Measurements from ENCODE around the gene TMEM150B. TPM values are rescaled to one million over a fixed set of nuclear protein-coding genes. Genes with fewer than 3 reads are reported as not detected.

TMEM150B gene
- total RNA-seq, 1 experiment from 2014 or later, result not detected

DNA sequence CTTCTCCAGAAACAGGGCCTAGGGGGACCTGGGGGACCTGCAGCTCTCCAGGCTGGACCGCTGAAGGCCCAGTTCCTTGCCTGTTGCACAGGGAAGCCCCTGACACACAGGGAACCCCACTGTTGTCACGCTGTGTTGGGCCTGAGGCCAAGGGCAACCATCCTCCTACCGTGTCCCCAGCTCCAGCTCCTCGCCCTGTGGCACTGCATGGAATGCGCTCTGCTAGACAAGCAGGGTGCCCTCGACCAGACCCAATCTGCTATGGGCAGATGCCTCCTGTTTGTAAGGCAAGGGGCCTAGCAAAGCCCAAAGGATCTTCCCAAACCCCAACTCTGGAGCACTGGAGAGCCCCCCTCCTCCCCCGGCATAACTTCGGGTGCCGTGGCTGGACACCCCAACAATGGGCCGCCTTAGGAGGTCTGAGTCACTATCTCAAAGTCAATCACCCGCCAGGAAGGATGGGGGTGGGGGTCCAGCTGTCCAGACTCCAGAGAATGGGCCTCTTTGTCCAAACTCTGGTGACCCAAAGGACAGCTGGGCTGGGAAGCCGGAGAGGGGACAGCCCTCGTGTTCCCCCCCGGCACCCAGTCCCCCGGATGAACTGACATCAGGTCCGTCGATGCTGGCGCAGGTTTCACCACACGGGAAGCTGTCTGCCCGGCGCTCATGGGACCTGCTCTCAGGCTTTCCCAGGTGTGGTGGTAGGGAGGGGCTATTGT lies 37.6 kb downstream of the TMEM150B start:
- POLR2A ChIA-PET (ENCODE audit: unreplicated experiment), result no interaction called here
- TF ChIP-seq, protein P1, sequence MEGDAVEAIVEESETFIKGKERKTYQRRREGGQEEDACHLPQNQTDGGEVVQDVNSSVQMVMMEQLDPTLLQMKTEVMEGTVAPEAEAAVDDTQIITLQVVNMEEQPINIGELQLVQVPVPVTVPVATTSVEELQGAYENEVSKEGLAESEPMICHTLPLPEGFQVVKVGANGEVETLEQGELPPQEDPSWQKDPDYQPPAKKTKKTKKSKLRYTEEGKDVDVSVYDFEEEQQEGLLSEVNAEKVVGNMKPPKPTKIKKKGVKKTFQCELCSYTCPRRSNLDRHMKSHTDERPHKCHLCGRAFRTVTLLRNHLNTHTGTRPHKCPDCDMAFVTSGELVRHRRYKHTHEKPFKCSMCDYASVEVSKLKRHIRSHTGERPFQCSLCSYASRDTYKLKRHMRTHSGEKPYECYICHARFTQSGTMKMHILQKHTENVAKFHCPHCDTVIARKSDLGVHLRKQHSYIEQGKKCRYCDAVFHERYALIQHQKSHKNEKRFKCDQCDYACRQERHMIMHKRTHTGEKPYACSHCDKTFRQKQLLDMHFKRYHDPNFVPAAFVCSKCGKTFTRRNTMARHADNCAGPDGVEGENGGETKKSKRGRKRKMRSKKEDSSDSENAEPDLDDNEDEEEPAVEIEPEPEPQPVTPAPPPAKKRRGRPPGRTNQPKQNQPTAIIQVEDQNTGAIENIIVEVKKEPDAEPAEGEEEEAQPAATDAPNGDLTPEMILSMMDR (conservative IDR thresholded peaks at IDR 0.05; ENCODE audit: low read depth, low read length), result no peak
- no peak for TF ChIP-seq EZH2phosphoT487 (IDR thresholded peaks at IDR 0.05; ENCODE audit: borderline replicate concordance, low read length)
- TF ChIP-seq EZH2 (IDR thresholded peaks at IDR 0.05; ENCODE audit: low read length, unreplicated experiment), result no peak
- Histone ChIP-seq H3K4me1 (ENCODE audit: insufficient read depth, low read length) (no peaks in the 10 kb centered on the region), H3K4me3 (ENCODE audit: low read length) (no peak overlapping the region), H3K36me3 (ENCODE audit: low read depth, low read length) (no peaks in the 10 kb centered on the region), H4K20me1 (ENCODE audit: low read length) (no peaks in the 10 kb centered on the region), H3K27ac (ENCODE audit: low read length) (no peak overlapping the region), H3K4me2 (ENCODE audit: low read length) (no peak overlapping the region), H2AFZ (ENCODE audit: low read length) (no peak overlapping the region), H3K79me2 (ENCODE audit: low read length) (no peaks in the 10 kb centered on the region), H3F3A (ENCODE audit: low read length, unreplicated experiment) (no peaks in the 10 kb centered on the region), H3K9me2 (replicated peaks; ENCODE audit: low read length) (no peaks in the 10 kb centered on the region), H3K27me3 (ENCODE audit: low read length) (0 out of 2 replicates have a peak, but pooled peaks cover 4% of the 10 kb centered on the region), H3K9me3 (ENCODE audit: low read length) (no peaks in the 10 kb centered on the region), H3K9ac (ENCODE audit: low read length) (no peak overlapping the region)
- ATAC-seq (no peak), DNase-seq (no peak)
- CTCF ChIA-PET, result no interaction called here
- no TSS peak for BruUV-seq (replicated peaks)
- intact Hi-C loops (cut with micrococcal nuclease), result no loop called here

DNA sequence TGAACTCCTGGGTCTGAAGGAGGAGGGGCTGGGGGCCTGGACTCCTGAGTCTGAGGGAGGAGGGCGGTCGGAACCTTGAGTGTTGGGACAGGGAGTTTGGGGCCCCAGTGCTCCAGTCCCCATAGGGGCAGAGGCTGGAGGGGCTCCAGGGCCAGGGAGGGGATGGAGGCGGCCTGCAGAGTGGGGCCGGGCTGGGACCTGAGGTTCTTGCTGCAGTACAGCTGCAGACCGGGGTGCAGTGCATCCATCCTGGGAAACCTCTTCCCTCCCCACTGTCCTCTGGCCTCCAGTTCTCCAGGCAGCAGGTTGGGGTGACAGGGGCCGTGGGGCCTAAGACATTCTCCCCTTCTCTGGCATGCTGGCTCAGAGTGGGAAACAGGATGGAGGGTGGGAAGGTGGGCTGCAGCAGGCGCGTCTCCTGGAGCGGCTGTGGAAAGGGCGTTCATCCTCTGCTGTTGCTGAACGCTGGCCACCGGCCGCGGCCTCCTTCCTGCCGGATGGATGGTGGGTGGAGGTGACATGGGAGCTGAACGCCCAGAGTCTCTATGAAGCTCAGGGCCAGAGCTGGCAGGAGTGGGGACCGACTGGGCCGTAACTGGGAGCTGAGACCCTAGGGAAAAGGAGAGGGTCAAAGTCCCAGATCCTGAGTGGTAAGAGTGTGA lies 39.8 kb downstream of the TMEM150B start:
- H3K79me2 ChIP-seq (ENCODE audit: low read length), result no peaks in the 10 kb centered on the region
- ATAC-seq, result no peak
- ChIA-PET CTCF (no interaction called here), POLR2A (ENCODE audit: unreplicated experiment) (no interaction called here)
- no peak for DNase-seq
- no peak overlapping the region for H3K4me3 ChIP-seq (ENCODE audit: low read length)
- no peaks in the 10 kb centered on the region for H3K36me3 ChIP-seq (ENCODE audit: low read depth, low read length)
- 0 out of 2 replicates have a peak overlapping the region, but pooled peaks have one; percentile 44 for H3K4me2 ChIP-seq (ENCODE audit: low read length)
- H4K20me1 ChIP-seq (ENCODE audit: low read length), result no peaks in the 10 kb centered on the region
- no peak overlapping the region for H3K27ac ChIP-seq (ENCODE audit: low read length)
- peaks cover 7% of the 10 kb centered on the region for H3F3A ChIP-seq (ENCODE audit: low read length, unreplicated experiment)
- H3K9me3 ChIP-seq (ENCODE audit: low read length), result no peaks in the 10 kb centered on the region
- H3K9me2 ChIP-seq (replicated peaks; ENCODE audit: low read length), result no peaks in the 10 kb centered on the region
- intact Hi-C loops (cut with micrococcal nuclease), result no loop called here
- 0 out of 2 replicates have a peak, but pooled peaks cover 4% of the 10 kb centered on the region for H3K27me3 ChIP-seq (ENCODE audit: low read length)
- no TSS peak for BruUV-seq (replicated peaks)
- H2AFZ ChIP-seq (ENCODE audit: low read length), result no peak overlapping the region
- no peak for TF ChIP-seq EZH2phosphoT487 (IDR thresholded peaks at IDR 0.05; ENCODE audit: borderline replicate concordance, low read length)
- TF ChIP-seq, protein P1 (conservative IDR thresholded peaks at IDR 0.05; ENCODE audit: low read depth, low read length), result no peak
- no peak overlapping the region for H3K9ac ChIP-seq (ENCODE audit: low read length)
- H3K4me1 ChIP-seq (ENCODE audit: insufficient read depth, low read length), result peaks cover 4% of the 10 kb centered on the region; the same call in 1 of the 2 replicates

Data from PC-3 (cell line).